Activated naive CD8-positive, alpha-beta T cell treated with anti-CD3 and anti-CD28 coated beads, Interleukin-2, amount 50 U/mL, for 16 hours (primary cell): ENCODE results near the gene SPRR2F.

ENCODE experiments used
- DNase-seq: peaks from one replicate; pipeline ENCODE4 v3.0.0-alpha.2; 2020; ENCODE audit warnings: low read depth, low spot score

Gene SPRR2F

DNA sequence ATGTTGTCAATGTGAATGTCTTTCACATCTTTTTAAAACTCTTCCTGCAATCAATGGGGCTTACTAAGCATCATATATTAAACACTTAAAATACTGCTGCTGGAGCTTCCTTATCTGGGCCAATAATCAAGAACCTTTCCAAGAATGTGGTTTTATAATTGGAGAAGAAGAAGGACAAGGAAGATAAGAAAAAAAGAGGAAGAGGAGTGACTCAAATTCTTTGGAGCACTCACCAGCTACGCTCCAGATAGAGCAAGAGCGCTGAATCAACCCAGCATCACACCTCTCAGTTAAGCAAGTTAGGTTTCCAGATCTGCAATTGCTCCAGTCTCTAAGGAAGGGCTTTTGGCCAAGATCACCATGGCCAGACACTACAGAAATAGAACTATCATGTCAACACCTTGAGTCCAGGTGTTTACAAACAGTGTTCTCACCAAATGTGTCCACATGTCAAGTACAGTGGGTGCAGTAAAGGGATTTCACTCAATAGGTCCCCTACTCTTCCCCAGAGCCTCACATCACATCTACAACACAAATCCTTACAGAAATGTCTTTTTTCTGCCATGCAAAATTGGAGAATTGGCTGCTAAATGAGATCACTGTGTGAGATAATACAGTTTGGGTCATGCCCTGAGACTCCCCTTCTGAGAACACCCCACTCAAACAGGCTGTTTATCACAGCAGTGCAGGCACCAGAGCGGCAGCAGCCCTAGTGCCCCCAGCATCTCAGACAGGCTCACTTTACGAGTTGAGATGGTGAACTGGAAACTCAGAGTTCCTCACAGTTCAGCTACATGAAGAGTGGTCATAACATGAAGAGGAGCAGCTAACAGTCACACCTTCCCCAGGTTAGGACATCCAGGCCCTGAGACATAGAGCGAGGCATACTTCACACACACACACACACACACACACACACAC lies 40.2 kb downstream of the SPRR2F start:
- DNase-seq: no peak

DNA sequence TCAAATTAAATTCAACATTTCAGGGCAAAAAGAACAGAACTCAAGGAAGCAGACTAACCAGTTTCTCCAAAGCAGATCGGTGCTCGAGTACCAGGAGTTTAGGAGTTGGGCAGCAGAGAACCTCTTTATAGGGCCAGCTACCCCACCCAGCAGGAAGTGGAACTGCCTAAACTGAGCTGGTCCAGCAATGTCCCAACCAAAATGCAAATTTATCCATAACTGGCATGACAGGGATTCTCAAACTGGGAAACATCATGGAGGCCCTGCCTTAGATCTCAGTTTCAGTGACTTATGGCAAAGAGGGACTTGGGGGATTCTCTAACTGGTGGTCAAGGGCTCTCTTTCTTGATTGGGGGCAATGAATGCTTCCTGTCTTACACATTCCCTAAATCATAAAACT lies 41.8 kb downstream of the SPRR2F start, which contains the start of gene SPRR2B:
Gene SPRR2B, minus strand, starts transcription at position 101 of the 400 bp plus-strand sequence. CDS start 772 bp downstream, outside the sequence.
- DNase-seq: no peak

DNA sequence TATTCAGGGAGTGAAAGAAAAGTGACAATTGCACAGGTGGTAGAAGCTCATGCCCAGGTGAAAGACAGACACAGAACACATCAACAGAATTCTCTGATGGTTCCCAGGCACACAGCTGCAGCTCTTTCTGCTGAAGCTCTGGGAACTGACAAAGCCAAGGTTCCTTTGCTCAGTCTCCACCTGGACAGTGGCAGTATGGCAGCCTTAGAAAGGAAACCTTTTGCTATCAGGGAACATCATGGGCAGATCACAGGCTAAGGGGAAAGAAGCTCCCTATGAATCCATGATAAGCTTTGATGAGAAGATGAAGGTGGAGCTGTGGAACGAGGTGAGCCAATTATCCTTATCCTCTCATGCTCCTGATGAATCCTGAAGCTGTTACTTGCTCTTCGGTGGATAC lies 43.1 kb downstream of the SPRR2F start:
- no peak for DNase-seq
